Measurements from ENCODE around the gene DPF3. TPM values are rescaled to one million over a fixed set of nuclear protein-coding genes. Genes with fewer than 3 reads are reported as not detected.

Gene DPF3
- total and polyA plus RNA-seq, 2 donors (not counting 1 experiment from before 2014, with no cell fraction given) = 7.6 to 13.7 TPM

GRCh38 chr14:72740504-72740961, 153.4 kb downstream of the DPF3 start:
- H3K27ac ChIP-seq (ENCODE audit: insufficient read depth, low read length) = no peak overlapping the region
- no peak overlapping the region for H2AFZ ChIP-seq (ENCODE audit: low read length)
- H3K4me3 ChIP-seq (replicated peaks in 1 of 4; ENCODE audit: control extremely low read depth in 1 of 4, insufficient read depth in 1 of 4, low read depth in 3 of 4, low read length in 4 of 4) = no peak overlapping the region
- no peak for DNase-seq (ENCODE audit: low read depth in 2 of 2)
- H3K9ac ChIP-seq (ENCODE audit: insufficient read depth, low read length) = no peak overlapping the region
- no peaks in the 10 kb centered on the region for H3K27me3 ChIP-seq (ENCODE audit: control insufficient read depth, insufficient read depth, low read length)
- H3K4me2 ChIP-seq (ENCODE audit: extremely low read depth, insufficient read depth, low read length) = no peak overlapping the region
- peaks cover 22% of the 10 kb centered on the region for H3K4me1 ChIP-seq (ENCODE audit: control insufficient read depth, extremely low read depth, insufficient read depth, low read length)
- peaks cover 2% of the 10 kb centered on the region for H3K79me2 ChIP-seq (ENCODE audit: control insufficient read depth, insufficient read depth, low read length)
- no peaks in the 10 kb centered on the region for H3K9me3 ChIP-seq (ENCODE audit: control insufficient read depth, insufficient read depth, low read depth, low read length)
- peaks cover 8% of the 10 kb centered on the region for H3K36me3 ChIP-seq (ENCODE audit: control insufficient read depth, insufficient read depth, low read length)
- TF ChIP-seq EZH2 (IDR thresholded peaks at IDR 0.05; ENCODE audit: low read length, missing control alignments) (no peak), CTCF (conservative IDR thresholded peaks at IDR 0.05 in 1 of 2, IDR thresholded peaks at IDR 0.05 in 1 of 2; ENCODE audit: low read depth in 1 of 2, low read length in 2 of 2) (no peak)
- no peaks in the 10 kb centered on the region for H4K20me1 ChIP-seq (ENCODE audit: control insufficient read depth, extremely low read depth, insufficient read depth, low read length)

GRCh38 chr14:72739446-72740405, 154.2 kb downstream of the DPF3 start:
- H3K4me3 ChIP-seq (replicated peaks in 1 of 4; ENCODE audit: control extremely low read depth in 1 of 4, insufficient read depth in 1 of 4, low read depth in 3 of 4, low read length in 4 of 4) = no peak overlapping the region
- no peaks in the 10 kb centered on the region for H3K27me3 ChIP-seq (ENCODE audit: control insufficient read depth, insufficient read depth, low read length)
- peaks cover 21% of the 10 kb centered on the region for H3K4me1 ChIP-seq (ENCODE audit: control insufficient read depth, extremely low read depth, insufficient read depth, low read length)
- H3K27ac ChIP-seq (ENCODE audit: insufficient read depth, low read length) = no peak overlapping the region
- H3K9ac ChIP-seq (ENCODE audit: insufficient read depth, low read length) = no peak overlapping the region
- no peak for DNase-seq (ENCODE audit: low read depth in 2 of 2)
- no peaks in the 10 kb centered on the region for H3K9me3 ChIP-seq (ENCODE audit: control insufficient read depth, insufficient read depth, low read depth, low read length)
- H3K79me2 ChIP-seq (ENCODE audit: control insufficient read depth, insufficient read depth, low read length) = peaks cover 2% of the 10 kb centered on the region
- no peak overlapping the region for H2AFZ ChIP-seq (ENCODE audit: low read length)
- H3K4me2 ChIP-seq (ENCODE audit: extremely low read depth, insufficient read depth, low read length) = no peak overlapping the region
- H3K36me3 ChIP-seq (ENCODE audit: control insufficient read depth, insufficient read depth, low read length) = peaks cover 8% of the 10 kb centered on the region
- TF ChIP-seq CTCF (conservative IDR thresholded peaks at IDR 0.05 in 1 of 2, IDR thresholded peaks at IDR 0.05 in 1 of 2; ENCODE audit: low read depth in 1 of 2, low read length in 2 of 2) (no peak), EZH2 (IDR thresholded peaks at IDR 0.05; ENCODE audit: low read length, missing control alignments) (no peak)
- H4K20me1 ChIP-seq (ENCODE audit: control insufficient read depth, extremely low read depth, insufficient read depth, low read length) = no peaks in the 10 kb centered on the region

GRCh38 chr14:72738161-72738611, 155.7 kb downstream of the DPF3 start:
- TF ChIP-seq CTCF (conservative IDR thresholded peaks at IDR 0.05 in 1 of 2, IDR thresholded peaks at IDR 0.05 in 1 of 2; ENCODE audit: low read depth in 1 of 2, low read length in 2 of 2) (no peak), EZH2 (IDR thresholded peaks at IDR 0.05; ENCODE audit: low read length, missing control alignments) (no peak)
- Histone ChIP-seq H3K79me2 (ENCODE audit: control insufficient read depth, insufficient read depth, low read length) (no peaks in the 10 kb centered on the region), H4K20me1 (ENCODE audit: control insufficient read depth, extremely low read depth, insufficient read depth, low read length) (no peaks in the 10 kb centered on the region), H3K27ac (ENCODE audit: insufficient read depth, low read length) (no peak overlapping the region), H3K4me2 (ENCODE audit: extremely low read depth, insufficient read depth, low read length) (no peak overlapping the region), H2AFZ (ENCODE audit: low read length) (no peak overlapping the region), H3K9me3 (ENCODE audit: control insufficient read depth, insufficient read depth, low read depth, low read length) (no peaks in the 10 kb centered on the region), H3K4me3 (replicated peaks in 1 of 4; ENCODE audit: control extremely low read depth in 1 of 4, insufficient read depth in 1 of 4, low read depth in 3 of 4, low read length in 4 of 4) (no peak overlapping the region), H3K4me1 (ENCODE audit: control insufficient read depth, extremely low read depth, insufficient read depth, low read length) (peaks cover 12% of the 10 kb centered on the region), H3K9ac (ENCODE audit: insufficient read depth, low read length) (no peak overlapping the region), H3K27me3 (ENCODE audit: control insufficient read depth, insufficient read depth, low read length) (no peaks in the 10 kb centered on the region), H3K36me3 (ENCODE audit: control insufficient read depth, insufficient read depth, low read length) (peaks cover 8% of the 10 kb centered on the region)
- DNase-seq (ENCODE audit: low read depth in 2 of 2) = peak in 1 of 2 donors; percentile 40

Data from fibroblast of lung (primary cell).